ENCODE data around the gene LGALS9C. TPM values are rescaled to one million over a fixed set of nuclear protein-coding genes. Genes with fewer than 3 reads are reported as not detected.
"Not testable (repeated sequence)": the region's sequence is repeated elsewhere in the genome, so short reads cannot be mapped to it uniquely, and the experiment has no call there.

Gene LGALS9C
- not detected in 2 replicates for total RNA-seq (2014; rRNA removed; shearing (Covaris generic); ENCODE audit: low replicate concordance)

DNA sequence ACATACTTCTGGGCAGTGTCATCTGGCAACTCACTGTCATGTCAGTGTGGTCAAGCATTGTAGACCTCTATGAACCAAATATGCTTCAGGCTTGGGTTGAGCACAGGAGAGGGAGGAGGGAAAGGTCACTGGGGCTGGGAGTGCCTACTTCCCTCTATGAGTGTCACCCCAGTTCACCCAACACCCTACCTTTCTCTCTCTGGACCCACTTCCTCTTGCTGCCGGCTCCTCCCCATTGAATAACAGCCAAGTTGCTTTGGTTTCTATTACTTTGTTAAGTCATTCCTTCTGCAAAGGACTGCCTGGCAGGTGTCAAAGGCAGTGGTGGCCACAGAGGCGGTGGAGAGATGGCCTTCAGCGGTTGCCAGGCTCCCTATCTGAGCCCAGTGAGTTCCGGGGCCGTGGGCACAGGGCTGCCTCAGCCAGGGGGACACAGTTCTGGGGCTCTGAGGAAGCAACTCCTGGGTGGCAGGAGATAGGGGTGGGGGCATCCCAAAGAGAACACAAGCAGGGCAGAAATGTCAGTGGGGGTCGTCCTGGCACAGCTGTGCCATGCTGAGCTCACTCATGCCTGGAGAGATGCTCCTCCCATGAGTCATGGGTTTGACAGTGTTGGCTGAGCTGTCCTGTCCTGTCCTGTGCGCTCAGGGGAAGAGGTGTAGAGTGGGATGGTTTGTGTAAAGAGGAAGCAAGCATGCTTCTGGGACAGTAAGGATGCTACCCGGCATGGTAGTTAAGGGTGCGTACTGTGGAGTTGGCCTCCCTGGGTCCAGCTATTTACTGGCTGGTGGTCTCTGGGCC is at the start of gene LGALS9C:
LGALS9C (plus strand) TSS at position 282 of the 801 bp plus-strand sequence; CDS start at position 348, 66 bp downstream.
- DNase-seq: peak; percentile 67
- H3K36me3 ChIP-seq, H3K27me3 ChIP-seq, H3K9me3 ChIP-seq, H3K4me3 ChIP-seq: not testable (repeated sequence)

- not testable (repeated sequence) for H3K4me3 ChIP-seq, H3K27me3 ChIP-seq, DNase-seq, H3K9me3 ChIP-seq, H3K36me3 ChIP-seq
These were observed 44.4 kb upstream of the LGALS9C start for GRCh38 chr17:18432206-18432605.

GRCh38 chr17:18439465-18439870 is 37.1 kb upstream of the LGALS9C start:
- not testable (repeated sequence) for H3K27me3 ChIP-seq, H3K4me3 ChIP-seq, H3K36me3 ChIP-seq, DNase-seq, H3K9me3 ChIP-seq

- H3K27me3 ChIP-seq, H3K4me3 ChIP-seq, H3K9me3 ChIP-seq, H3K36me3 ChIP-seq: not testable (repeated sequence)
- peak; percentile 34 for DNase-seq
These were observed 34.5 kb upstream of the LGALS9C start for GRCh38 chr17:18442093-18442492.

GRCh38 chr17:18442532-18442931 is 34.1 kb upstream of the LGALS9C start:
- H3K27me3 ChIP-seq, H3K36me3 ChIP-seq, DNase-seq, H3K4me3 ChIP-seq, H3K9me3 ChIP-seq: not testable (repeated sequence)

GRCh38 chr17:18447476-18448205 is 28.9 kb upstream of the LGALS9C start:
- H3K4me3 ChIP-seq, H3K36me3 ChIP-seq, H3K9me3 ChIP-seq, DNase-seq, H3K27me3 ChIP-seq: not testable (repeated sequence)

DNA sequence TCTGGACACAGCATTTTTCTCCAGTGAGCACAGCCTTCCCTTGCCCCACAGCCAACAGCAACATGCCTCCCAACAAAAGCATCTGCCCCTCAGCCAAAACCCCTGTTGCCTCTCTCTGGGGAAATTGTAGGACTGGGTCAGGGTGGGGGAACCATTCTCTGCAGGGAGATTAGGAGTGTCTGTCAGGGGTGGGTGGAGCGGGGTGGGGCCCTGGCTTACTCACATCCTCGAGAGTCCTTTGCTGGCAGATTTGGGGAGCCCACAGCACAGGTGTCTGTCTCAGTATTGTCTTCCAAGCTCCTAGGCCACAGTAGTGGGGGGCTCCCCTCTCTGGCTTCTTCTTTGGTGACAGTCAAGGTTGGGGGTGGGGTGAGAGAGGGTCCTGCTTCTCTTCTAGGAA is 28.3 kb upstream of the LGALS9C start:
- not testable (repeated sequence) for H3K4me3 ChIP-seq, H3K9me3 ChIP-seq, DNase-seq, H3K36me3 ChIP-seq, H3K27me3 ChIP-seq

DNA sequence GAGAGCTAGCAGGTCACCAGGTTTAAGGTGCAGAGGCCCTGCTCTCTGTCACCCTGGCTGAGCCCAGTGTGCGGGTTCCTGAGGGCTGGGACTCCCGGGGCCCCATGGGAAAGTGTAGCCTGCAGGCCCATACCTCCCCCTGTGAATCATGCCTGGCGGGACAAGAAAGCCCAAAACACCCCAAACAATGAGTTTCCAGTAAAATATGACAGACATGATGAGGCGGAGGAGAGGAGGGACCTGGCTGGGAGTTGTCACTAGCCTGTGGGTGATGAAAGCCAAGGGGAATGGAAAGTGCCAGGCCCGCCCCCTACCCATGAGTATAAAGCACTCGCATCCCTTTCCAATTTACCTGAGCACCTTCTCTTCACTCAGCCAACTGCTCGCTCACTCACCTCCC is 26.8 kb upstream of the LGALS9C start:
- H3K27me3 ChIP-seq, H3K4me3 ChIP-seq, H3K36me3 ChIP-seq, H3K9me3 ChIP-seq, DNase-seq: not testable (repeated sequence)

DNA sequence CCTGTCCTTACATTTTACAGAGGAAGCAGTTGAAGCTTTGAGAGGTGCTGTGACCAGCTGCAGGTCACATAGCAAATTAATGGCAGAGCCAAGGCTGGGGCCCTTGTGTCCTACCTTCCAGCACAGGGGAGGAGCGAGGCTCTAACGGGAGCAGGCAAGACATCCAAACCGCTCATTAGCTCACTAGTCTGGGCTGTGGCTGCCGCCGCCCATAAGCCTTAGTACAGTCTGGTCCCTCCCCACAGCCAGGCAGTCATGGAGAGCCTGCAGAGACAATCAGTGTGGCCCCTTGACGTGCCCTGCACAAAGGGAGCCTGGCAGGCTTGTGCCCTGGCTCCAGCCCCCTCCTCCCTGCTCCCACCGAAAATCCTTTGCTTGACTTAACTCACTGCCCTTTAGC is 25.6 kb upstream of the LGALS9C start:
- H3K27me3 ChIP-seq, H3K4me3 ChIP-seq, DNase-seq, H3K9me3 ChIP-seq, H3K36me3 ChIP-seq: not testable (repeated sequence)

DNA sequence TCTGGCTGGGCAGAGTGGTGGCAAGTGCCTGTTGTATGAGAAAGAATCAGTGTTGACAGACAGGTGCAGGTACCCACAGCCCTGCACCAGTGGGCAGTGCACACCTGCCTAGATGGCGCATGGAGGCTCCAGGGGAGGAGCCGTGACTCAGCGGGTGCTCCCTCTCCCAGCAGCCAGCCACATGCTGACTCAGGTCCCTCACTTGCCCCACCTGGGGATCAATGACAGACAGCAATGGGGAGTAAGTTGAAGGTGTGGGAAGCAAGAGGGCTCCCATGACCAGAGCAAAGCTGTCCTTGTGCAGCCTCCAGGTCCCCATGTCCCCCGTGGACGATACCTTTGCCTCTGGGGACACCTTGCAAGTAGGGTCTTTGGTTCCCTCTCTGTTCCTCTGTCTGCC is 24.6 kb upstream of the LGALS9C start:
- H3K27me3 ChIP-seq, H3K36me3 ChIP-seq, H3K9me3 ChIP-seq, DNase-seq, H3K4me3 ChIP-seq: not testable (repeated sequence)

DNA sequence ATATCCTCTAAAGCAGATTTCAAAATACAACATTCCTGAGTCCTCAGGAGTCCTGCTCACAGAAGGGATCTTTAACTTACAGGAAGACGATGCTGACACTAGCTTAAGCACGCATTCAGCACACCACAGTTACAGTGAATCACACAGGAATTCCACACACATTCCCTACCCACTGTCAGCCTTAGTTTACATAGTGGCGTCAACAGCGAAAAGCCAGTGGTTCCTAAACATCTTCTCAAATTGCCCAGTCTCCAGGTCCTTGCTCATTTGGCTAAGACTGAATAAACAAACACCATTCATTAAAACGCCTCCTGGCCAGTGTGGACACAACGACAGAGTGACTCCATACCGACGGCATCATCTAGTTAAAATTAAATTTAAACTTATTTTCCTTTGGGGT is 17.6 kb upstream of the LGALS9C start:
- H3K27me3 ChIP-seq, H3K36me3 ChIP-seq, H3K4me3 ChIP-seq, H3K9me3 ChIP-seq: not testable (repeated sequence)
- DNase-seq: peak; percentile 18

- not testable (repeated sequence) for DNase-seq, H3K4me3 ChIP-seq, H3K9me3 ChIP-seq, H3K36me3 ChIP-seq, H3K27me3 ChIP-seq
These were observed 12.6 kb upstream of the LGALS9C start for GRCh38 chr17:18463831-18464502.

DNA sequence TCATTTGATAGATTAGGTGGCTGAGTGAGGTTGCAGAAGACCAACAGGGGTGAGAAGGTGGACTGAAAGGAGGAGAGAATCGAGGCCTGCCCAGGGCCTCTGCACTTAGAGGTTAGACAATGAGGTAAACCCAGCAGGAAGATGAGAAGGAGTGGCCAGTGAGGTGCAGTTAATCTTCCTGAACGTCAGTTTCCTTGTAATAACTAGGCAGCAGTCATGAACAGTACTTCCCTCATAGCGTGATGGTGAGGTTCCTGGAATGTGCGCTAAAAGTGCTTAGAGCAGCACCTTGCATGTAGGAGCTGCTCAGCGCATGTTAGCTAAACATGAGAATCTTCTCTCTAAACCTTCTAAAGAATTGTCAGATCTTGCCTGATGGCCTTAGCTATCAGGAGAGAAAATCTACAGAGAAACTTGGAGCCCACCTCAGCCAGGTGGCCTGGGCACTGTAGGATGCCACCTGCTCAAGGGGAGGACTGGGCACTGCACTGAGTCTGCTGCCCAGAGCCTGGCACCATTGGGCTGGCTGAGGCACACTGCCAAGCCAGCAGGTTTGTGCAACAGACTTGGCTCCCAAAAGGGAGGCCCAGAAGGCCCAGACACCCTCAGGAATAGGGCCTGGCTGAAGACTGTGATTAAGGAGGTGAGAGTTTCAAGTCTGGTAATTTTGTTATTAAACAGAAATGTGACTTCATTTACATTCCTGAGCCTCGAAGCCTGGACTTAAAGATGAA is 10.2 kb upstream of the LGALS9C start:
- not testable (repeated sequence) for H3K9me3 ChIP-seq, H3K4me3 ChIP-seq, H3K27me3 ChIP-seq, H3K36me3 ChIP-seq, DNase-seq

DNA sequence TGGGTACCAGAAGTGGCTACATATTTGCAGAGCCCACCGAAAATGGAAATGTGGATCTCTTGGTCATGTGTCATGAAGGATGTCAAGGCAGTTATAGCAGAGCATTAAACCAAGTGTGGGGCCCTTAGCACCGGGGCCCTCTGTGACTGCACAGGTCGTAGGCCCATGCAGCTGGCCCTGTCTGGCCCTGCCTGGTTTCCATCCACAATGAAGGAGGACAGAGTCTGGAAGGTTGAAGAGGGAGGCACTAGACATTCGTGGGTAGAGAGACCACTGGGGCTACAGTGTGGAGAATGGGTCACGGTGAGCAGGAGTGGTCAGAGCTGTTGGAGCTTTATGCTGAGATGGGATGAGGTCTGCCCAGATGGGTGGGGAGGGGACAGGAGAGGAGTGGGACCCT is 9.6 kb upstream of the LGALS9C start:
- not testable (repeated sequence) for H3K27me3 ChIP-seq, DNase-seq, H3K9me3 ChIP-seq, H3K36me3 ChIP-seq, H3K4me3 ChIP-seq

DNA sequence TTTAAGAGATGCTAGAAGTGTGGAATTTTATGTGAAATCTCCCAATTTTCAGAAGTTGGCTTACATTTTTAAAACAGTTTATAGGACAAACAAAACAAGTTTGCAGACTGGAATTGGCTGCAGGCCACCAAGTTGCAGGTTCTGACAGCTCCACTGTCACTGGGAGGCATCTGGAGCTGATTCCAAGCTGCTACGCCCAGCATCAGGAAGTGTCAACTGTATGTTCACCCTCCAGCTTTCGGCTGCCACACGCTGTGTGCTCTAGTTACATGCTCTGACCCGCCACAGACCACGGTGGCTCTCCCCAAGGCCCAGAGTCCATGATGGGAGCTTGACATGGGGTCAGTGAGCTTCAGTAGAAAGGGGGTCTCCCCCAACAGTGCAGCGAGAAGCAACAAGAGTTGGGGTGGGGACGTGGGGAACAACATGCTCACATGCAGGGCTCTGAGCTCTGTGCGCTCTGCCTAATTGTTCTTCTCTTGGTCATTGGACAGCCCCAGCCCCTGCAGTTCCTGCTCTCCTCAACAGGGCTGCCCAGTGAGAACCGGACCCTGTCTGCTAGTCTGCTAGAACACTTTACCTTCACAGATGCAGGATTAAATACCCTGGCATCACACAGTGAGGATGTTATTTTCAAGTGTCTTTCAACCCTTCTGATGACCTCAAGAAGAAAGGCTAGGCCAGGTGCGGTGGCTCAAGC is 8.0 kb upstream of the LGALS9C start:
- not testable (repeated sequence) for H3K27me3 ChIP-seq, DNase-seq, H3K9me3 ChIP-seq, H3K36me3 ChIP-seq, H3K4me3 ChIP-seq

DNA sequence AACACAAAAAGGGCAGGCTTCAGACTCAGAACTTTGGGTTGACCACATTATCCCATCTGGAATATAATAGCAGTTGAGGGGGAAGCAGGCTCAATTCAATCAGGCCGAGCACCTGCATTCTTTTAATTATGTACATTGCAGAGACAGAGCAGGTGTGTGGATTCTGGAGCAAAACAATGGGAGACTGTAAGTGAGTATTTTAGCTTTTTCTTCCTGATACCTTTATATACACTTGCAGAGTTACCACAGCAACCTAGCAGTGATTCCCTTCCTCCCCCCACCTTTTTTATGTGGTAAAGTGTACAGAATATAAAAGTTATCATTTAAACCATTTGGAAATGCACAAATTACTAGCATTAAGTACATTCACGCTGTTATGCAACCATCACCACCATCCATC is 6.8 kb upstream of the LGALS9C start:
- not testable (repeated sequence) for H3K9me3 ChIP-seq, DNase-seq, H3K4me3 ChIP-seq, H3K27me3 ChIP-seq, H3K36me3 ChIP-seq

Data from MG63 (cell line).